Activated CD8-positive, alpha-beta T cell treated with anti-CD3 and anti-CD28 coated beads for 36 hours (primary cell): ENCODE results near the gene PLCL2. TPM values are rescaled to one million over a fixed set of nuclear protein-coding genes. Genes with fewer than 3 reads are reported as not detected.
"Not testable (repeated sequence)": the region's sequence is repeated elsewhere in the genome, so short reads cannot be mapped to it uniquely, and the experiment has no call there.

ENCODE experiments used
- ATAC-seq: fragments of 200-7000 bp; cut with Tn5 transposase; one replicate; pipeline ENCODE4 v1.10.0; 2021; ENCODE audit warnings: mild to moderate bottlenecking, moderate library complexity
- CTCF ChIA-PET: fragments of 350-600 bp; sonication (Branson Sonifier 250); formaldehyde crosslinking; loops from one replicate; lab custom pipeline; 2021; ENCODE audit warnings: antibody characterized with exemption; lab: Charles Lee
- POLR2A ChIA-PET: fragments of 350-600 bp; sonication (Branson Sonifier 250); formaldehyde crosslinking; loops from one replicate; lab custom pipeline; 2021; ENCODE audit warnings: antibody characterized with exemption; lab: Charles Lee
- DNase-seq: peaks from one replicate; pipeline ENCODE4 v3.0.0-alpha.2; 2020
- H3K27ac Mint-ChIP-seq: one replicate; pipeline ENCODE4 v1.8.0; 2021; ENCODE audit warnings: mild to moderate bottlenecking, mixed read lengths
- H3K27me3 Mint-ChIP-seq: one replicate; pipeline ENCODE4 v1.8.0; 2021; ENCODE audit warnings: mixed read lengths
- H3K36me3 Mint-ChIP-seq: one replicate; pipeline ENCODE4 v1.8.0; 2021; ENCODE audit warnings: low read depth, mixed read lengths
- H3K4me1 Mint-ChIP-seq: one replicate; pipeline ENCODE4 v1.8.0; 2021; ENCODE audit warnings: low read depth, mixed read lengths
- H3K4me3 Mint-ChIP-seq: one replicate; pipeline ENCODE4 v1.8.0; 2021; ENCODE audit warnings: mild to moderate bottlenecking, moderate library complexity, mixed read lengths
- H3K9me3 Mint-ChIP-seq: one replicate; pipeline ENCODE4 v1.8.0; 2021; ENCODE audit warnings: mixed read lengths
- intact Hi-C: fragments of 100-400 bp; cut with micrococcal nuclease; formaldehyde crosslinking; loops from one replicate; pipeline ENCODE4 v1.10.0; 2022
- total RNA-seq, 2 experiments: library from RNA; stranded (reverse); gene quantifications; one replicate each; pipeline ENCODE4 v1.2.3, GENCODE V29; 2021
- TF ChIP-seq, protein P1 (sequence below): fragments of 200-600 bp; IDR thresholded peaks from one replicate; pipeline ENCODE4 v1.8.0; 2022; ENCODE audit warnings: antibody characterized with exemption, mild to moderate bottlenecking

Gene PLCL2
- total RNA-seq, 2 experiments from 2014 or later, result 19.4 to 19.7 TPM

DNA sequence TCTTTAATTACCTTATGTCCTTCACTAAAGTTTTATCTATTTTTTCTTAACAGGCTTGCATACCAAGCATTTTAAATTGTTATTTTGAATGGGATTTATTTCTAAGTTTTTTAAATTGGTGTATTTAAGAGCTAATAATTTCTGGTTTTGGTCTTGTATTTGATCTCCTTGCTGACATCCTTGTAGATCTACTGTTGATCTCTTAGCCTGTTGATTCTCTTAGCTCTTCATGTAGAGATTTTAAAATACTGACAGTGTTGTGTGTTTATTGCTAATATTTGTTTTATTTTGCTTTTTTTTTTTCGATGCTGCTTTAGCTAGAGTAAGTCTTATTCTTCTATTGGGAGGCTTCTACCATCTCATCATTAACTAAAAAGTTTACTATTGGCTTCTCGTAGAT, 65.5 kb downstream of the PLCL2 start:
- peaks cover 46% of the 10 kb centered on the region for H3K4me1 Mint-ChIP-seq
- peaks cover 4% of the 10 kb centered on the region for H3K36me3 Mint-ChIP-seq
- ChIA-PET POLR2A (interaction anchor here (0.7 kb wide), 1 partner anchor 554 kb away, joined by 4 read pairs; no protein-coding TSS in a partner anchor), CTCF (no interaction called here)
- TF ChIP-seq, protein P1, sequence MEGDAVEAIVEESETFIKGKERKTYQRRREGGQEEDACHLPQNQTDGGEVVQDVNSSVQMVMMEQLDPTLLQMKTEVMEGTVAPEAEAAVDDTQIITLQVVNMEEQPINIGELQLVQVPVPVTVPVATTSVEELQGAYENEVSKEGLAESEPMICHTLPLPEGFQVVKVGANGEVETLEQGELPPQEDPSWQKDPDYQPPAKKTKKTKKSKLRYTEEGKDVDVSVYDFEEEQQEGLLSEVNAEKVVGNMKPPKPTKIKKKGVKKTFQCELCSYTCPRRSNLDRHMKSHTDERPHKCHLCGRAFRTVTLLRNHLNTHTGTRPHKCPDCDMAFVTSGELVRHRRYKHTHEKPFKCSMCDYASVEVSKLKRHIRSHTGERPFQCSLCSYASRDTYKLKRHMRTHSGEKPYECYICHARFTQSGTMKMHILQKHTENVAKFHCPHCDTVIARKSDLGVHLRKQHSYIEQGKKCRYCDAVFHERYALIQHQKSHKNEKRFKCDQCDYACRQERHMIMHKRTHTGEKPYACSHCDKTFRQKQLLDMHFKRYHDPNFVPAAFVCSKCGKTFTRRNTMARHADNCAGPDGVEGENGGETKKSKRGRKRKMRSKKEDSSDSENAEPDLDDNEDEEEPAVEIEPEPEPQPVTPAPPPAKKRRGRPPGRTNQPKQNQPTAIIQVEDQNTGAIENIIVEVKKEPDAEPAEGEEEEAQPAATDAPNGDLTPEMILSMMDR, result no peak
- intact Hi-C loops, result no loop called here
- no peaks in the 10 kb centered on the region for H3K9me3 Mint-ChIP-seq
- DNase-seq, result no peak
- ATAC-seq, result no peak
- H3K4me3 Mint-ChIP-seq, result no peak overlapping the region
- H3K27ac Mint-ChIP-seq, result peak overlapping the region; percentile 36
- no peaks in the 10 kb centered on the region for H3K27me3 Mint-ChIP-seq

DNA sequence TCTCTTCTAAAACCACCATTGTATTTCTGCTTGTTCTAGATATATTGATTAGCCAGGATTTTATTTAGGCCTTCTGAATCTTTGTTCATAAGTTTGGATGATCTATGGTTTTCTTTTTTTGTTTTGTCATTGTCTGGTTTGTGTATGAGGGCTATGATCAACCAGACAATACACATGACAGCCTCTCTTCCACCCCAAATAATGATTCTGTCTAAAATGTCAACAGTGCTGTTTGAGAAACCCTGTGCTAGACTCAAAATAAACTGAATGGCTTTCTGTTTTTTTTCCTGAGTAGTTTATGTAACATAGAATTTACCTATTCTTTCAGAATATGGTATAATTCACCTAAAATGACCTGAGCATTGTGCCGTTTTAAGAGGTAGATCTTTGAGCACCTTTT, 66.1 kb downstream of the PLCL2 start:
- Mint-ChIP-seq H3K27me3 (no peaks in the 10 kb centered on the region), H3K36me3 (no peaks in the 10 kb centered on the region), H3K9me3 (no peaks in the 10 kb centered on the region), H3K4me3 (no peak overlapping the region), H3K4me1 (peaks cover 40% of the 10 kb centered on the region), H3K27ac (peak overlapping the region; percentile 9)
- ChIA-PET CTCF (no interaction called here), POLR2A (interaction anchor here (0.7 kb wide), 1 partner anchor 554 kb away, joined by 4 read pairs; no protein-coding TSS in a partner anchor)
- ATAC-seq, result no peak
- intact Hi-C loops, result no loop called here
- DNase-seq, result no peak
- TF ChIP-seq, protein P1, result no peak

DNA sequence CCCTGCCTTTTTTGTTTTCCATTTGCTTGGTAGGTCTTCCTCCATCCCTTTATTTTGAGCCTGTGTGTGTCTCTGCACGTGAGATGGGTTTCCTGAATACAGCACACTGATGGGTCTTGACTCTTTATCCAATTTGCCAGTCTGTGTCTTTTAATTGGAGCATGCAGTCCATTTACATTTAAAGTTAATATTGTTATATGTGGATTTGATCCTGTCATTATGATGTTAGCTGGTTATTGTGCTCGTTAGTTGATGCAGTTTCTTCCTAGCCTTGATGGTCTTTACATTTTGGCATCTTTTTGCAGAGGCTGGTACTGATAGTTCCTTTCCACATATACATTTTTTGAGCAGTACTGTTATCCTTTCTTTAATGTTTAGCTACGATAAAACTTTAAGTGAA, 73.1 kb downstream of the PLCL2 start:
- Mint-ChIP-seq H3K36me3 (peaks cover 12% of the 10 kb centered on the region), H3K4me1 (peaks cover 24% of the 10 kb centered on the region), H3K9me3 (peaks cover 10% of the 10 kb centered on the region)
- CTCF ChIA-PET, ATAC-seq, H3K4me3 Mint-ChIP-seq, POLR2A ChIA-PET, intact Hi-C loops, DNase-seq, H3K27ac Mint-ChIP-seq, H3K27me3 Mint-ChIP-seq: not testable (repeated sequence)

DNA sequence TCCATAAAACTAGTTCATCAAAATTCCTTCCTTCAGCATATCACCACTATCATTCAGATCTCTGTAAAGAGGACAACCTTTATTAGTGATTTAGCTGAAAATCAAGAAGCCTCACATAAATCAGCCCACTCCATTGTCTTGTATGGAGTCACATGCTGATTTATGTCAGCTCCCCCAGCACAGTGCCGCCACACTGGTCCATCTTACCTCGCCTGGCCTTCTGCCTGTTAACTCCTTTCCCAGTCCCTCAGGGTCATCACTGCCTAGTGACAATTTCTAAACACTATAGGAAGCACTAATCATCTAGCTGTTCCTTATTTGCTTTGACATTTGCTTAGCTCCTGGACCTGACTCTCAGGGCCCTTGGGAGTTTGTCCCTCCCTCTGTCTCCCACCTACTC, 75.4 kb downstream of the PLCL2 start:
- CTCF ChIA-PET, result no interaction called here
- TF ChIP-seq, protein P1, result no peak
- no peak for ATAC-seq
- Mint-ChIP-seq H3K36me3 (peaks cover 12% of the 10 kb centered on the region), H3K4me3 (no peak overlapping the region), H3K4me1 (peaks cover 24% of the 10 kb centered on the region), H3K27ac (no peak overlapping the region), H3K27me3 (no peaks in the 10 kb centered on the region), H3K9me3 (peaks cover 14% of the 10 kb centered on the region)
- DNase-seq, result no peak
- intact Hi-C loops, result no loop called here
- POLR2A ChIA-PET, result no interaction called here

DNA sequence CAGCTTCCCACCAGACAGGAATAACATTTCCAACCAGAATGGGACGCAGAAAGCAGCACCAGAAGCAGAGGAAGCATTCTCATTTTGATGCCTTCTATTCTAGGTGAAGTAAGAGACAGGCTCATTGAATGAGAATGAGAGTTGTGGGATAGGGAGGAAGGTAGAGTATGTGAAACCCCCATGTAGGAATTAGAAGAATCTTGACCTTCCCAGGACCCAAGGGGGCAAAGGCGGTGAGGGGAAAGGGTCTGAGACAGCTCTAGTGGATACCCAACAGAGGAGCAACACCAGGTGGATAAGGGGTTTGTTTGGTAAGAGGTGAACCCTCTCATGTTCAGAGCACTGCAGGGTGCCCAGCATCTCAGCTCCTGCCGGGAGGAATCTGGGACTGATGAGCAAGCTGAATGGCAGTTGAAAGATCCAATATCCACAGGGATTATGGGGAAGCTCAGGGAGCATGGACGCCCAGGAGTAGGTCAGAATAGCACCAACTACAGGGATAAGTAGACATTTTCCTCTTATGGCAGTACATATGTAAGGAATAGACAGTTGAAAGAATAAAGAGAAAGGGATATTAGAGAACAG, 77.0 kb downstream of the PLCL2 start:
- CTCF ChIA-PET, result no interaction called here
- DNase-seq (no peak), ATAC-seq (no peak)
- TF ChIP-seq, protein P1, result no peak
- H3K27me3 Mint-ChIP-seq, result no peaks in the 10 kb centered on the region
- POLR2A ChIA-PET, result interaction anchor here (1.6 kb wide), 1 partner anchor 78 kb away, joined by 3 read pairs; no protein-coding TSS in a partner anchor
- intact Hi-C loops, result no loop called here
- H3K36me3 Mint-ChIP-seq, result peaks cover 12% of the 10 kb centered on the region
- peak overlapping the region; percentile 22 for H3K27ac Mint-ChIP-seq
- no peak overlapping the region for H3K4me3 Mint-ChIP-seq
- peaks cover 24% of the 10 kb centered on the region for H3K4me1 Mint-ChIP-seq
- peaks cover 14% of the 10 kb centered on the region for H3K9me3 Mint-ChIP-seq
